Fibroblast of lung (primary cell): ENCODE results near the gene RING1.

Experiments used
- EZH2 ChIP-seq: IDR thresholded peaks from 2 replicates; pipeline ENCODE4 v1.5.1; 2012; ENCODE audit warnings: low read length, control low read depth, mild to moderate bottlenecking; ENCODE audit errors: missing control alignments
- TF ChIP-seq, protein P1 (sequence below), 2 donors: IDR thresholded peaks in 1 of 2; conservative IDR thresholded peaks in 1 of 2; 1 replicate in 1 of 2; 2 replicates in 1 of 2; pipeline ENCODE4 v1.5.1; 2011 to 2012; ENCODE audit warnings: low read length in 2 of 2, control low read depth in 1 of 2, inconsistent platforms in 1 of 2, low read depth in 1 of 2, mild to moderate bottlenecking in 1 of 2

DNA sequence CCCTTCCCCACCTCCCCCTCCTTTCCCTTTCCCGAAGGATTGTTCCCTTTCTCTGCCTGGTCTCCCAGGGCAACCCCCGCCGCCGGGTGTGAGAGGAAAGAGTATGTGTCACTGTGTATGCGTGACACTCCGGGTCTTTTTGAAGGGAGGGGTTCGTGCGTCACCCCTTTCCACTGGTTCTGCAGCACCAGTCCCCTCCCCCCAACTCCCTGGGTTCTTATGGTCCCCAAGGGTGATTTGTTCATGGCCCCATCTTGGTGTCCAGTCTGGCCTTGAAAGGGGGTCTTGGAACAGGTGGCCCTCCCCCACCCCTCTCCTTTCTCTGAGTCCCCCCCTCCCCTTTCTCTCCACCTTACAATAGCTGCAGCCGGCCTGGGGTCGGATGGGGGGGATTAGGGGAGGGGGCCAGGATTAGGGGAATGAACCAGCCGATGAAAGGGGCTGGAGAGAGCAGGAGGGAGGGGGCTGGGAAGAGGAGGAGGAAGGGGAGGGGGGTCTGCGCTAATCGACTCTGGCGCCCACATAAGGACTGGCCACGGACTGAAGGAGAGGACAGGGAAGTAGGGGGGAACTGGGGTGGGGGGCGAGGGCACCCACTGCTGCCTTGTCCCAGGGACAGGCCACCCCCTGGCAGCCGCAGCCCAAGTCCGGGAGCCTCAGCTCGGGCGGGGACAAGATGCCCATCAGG lies 1.3 kb upstream of the RING1 start:
- TF ChIP-seq, protein P1, sequence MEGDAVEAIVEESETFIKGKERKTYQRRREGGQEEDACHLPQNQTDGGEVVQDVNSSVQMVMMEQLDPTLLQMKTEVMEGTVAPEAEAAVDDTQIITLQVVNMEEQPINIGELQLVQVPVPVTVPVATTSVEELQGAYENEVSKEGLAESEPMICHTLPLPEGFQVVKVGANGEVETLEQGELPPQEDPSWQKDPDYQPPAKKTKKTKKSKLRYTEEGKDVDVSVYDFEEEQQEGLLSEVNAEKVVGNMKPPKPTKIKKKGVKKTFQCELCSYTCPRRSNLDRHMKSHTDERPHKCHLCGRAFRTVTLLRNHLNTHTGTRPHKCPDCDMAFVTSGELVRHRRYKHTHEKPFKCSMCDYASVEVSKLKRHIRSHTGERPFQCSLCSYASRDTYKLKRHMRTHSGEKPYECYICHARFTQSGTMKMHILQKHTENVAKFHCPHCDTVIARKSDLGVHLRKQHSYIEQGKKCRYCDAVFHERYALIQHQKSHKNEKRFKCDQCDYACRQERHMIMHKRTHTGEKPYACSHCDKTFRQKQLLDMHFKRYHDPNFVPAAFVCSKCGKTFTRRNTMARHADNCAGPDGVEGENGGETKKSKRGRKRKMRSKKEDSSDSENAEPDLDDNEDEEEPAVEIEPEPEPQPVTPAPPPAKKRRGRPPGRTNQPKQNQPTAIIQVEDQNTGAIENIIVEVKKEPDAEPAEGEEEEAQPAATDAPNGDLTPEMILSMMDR (conservative IDR thresholded peaks at IDR 0.05 in 1 of 2, IDR thresholded peaks at IDR 0.05 in 1 of 2; ENCODE audit: low read depth in 1 of 2, low read length in 2 of 2): no peak
- TF ChIP-seq EZH2: no peak
